Right renal pelvis (tissue), 4 donors: ENCODE results near the gene TMEM94. TPM values are rescaled to one million over a fixed set of nuclear protein-coding genes. Genes with fewer than 3 reads are reported as not detected.
"Not testable (repeated sequence)": the region's sequence is repeated elsewhere in the genome, so short reads cannot be mapped to it uniquely, and the experiment has no call there.

Experiments
- DNase-seq, 4 donors: peaks; one replicate each; pipeline ENCODE4 v3.0.0-alpha.2; 2013; ENCODE audit warnings: low read depth in 4 of 4, low spot score in 3 of 4, missing footprints in 1 of 4
- polyA plus RNA-seq, 4 donors: library from polyadenylated mRNA; unstranded; fragments of 120-200 nt; gene quantifications; one replicate each; pipeline ENCODE4 v1.2.1, GENCODE V29; 2013; ENCODE audit not compliant: insufficient read length in 4 of 4

TMEM94 gene
- polyA plus RNA-seq, 4 donors: 77.7 to 99.0 (median 81.1) TPM

GRCh38 chr17:75442168-75443103 lies 14.0 kb upstream of the TMEM94 start:
- no peak for DNase-seq

- no peak for DNase-seq
Measured at GRCh38 chr17:75445296-75445695, 11.1 kb upstream of the TMEM94 start.

- DNase-seq: not testable (repeated sequence)
Measured at GRCh38 chr17:75445896-75446295, 10.5 kb upstream of the TMEM94 start.

- DNase-seq: no peak
Measured at GRCh38 chr17:75447951-75448856, 8.2 kb upstream of the TMEM94 start.

- no peak for DNase-seq
Measured at GRCh38 chr17:75450270-75450669, 6.2 kb upstream of the TMEM94 start.

- no peak for DNase-seq
Measured at GRCh38 chr17:75454193-75454592, 2.2 kb upstream of the TMEM94 start.

GRCh38 chr17:75454672-75455071 lies 1.8 kb upstream of the TMEM94 start:
- DNase-seq: not testable (repeated sequence)

GRCh38 chr17:75456039-75456416 lies 407 bp upstream of the TMEM94 start:
- no peak for DNase-seq

- DNase-seq: peak in 2 of 4 donors; percentile 49 to 63
Measured at GRCh38 chr17:75457047-75457654, 716 bp downstream of the TMEM94 start.

- no peak for DNase-seq
Measured at GRCh38 chr17:75459246-75459589, 2.8 kb downstream of the TMEM94 start.

GRCh38 chr17:75459590-75460267 lies 3.3 kb downstream of the TMEM94 start:
- DNase-seq: no peak

GRCh38 chr17:75460295-75460694 lies 3.9 kb downstream of the TMEM94 start:
- DNase-seq: no peak

GRCh38 chr17:75463603-75464002 lies 7.2 kb downstream of the TMEM94 start:
- DNase-seq: no peak

GRCh38 chr17:75465039-75465438 lies 8.6 kb downstream of the TMEM94 start:
- no peak for DNase-seq

- DNase-seq: no peak
Measured at GRCh38 chr17:75468291-75468754, 11.9 kb downstream of the TMEM94 start.

GRCh38 chr17:75468779-75469373 lies 12.4 kb downstream of the TMEM94 start:
- DNase-seq: no peak

- no peak for DNase-seq
Measured at GRCh38 chr17:75471207-75471606, 14.8 kb downstream of the TMEM94 start.

- no peak for DNase-seq
Measured at GRCh38 chr17:75472119-75472518, 15.7 kb downstream of the TMEM94 start.

- no peak for DNase-seq
Measured at GRCh38 chr17:75473246-75473645, 16.8 kb downstream of the TMEM94 start.

- DNase-seq: no peak
Measured at GRCh38 chr17:75474736-75475135, 18.3 kb downstream of the TMEM94 start.
